ENCODE measurements around the gene OR2T4. TPM values are rescaled to one million over a fixed set of nuclear protein-coding genes. Genes with fewer than 3 reads are reported as not detected.

Gene OR2T4, protein sequence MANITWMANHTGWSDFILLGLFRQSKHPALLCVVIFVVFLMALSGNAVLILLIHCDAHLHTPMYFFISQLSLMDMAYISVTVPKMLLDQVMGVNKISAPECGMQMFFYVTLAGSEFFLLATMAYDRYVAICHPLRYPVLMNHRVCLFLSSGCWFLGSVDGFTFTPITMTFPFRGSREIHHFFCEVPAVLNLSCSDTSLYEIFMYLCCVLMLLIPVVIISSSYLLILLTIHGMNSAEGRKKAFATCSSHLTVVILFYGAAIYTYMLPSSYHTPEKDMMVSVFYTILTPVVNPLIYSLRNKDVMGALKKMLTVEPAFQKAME
- not detected in 2 replicates for total RNA-seq (2014; rRNA removed; shearing (Covaris generic))

DNA sequence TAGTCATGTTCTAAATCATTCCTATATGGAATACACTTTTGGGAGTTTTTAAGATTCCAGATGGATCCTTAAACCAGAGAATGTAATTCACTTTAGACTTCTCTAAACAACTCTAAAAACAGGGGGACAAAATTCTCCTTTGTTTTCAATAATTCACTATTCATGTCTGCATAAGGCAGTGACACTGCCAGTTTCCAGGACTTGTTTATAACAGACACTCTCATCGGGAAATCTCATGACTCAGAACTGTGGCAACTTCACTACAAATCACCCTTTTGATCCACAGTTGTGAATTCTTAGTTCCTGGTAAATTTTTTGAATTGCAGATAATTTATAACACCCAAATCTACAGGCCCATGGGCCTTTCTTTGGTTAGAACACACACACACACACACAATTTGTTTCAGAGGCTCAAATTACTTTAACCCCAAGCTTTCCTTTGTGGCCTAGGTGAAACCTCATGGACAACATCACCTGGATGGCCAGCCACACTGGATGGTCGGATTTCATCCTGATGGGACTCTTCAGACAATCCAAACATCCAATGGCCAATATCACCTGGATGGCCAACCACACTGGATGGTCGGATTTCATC lies at the start of gene OR2T4:
TSS of gene OR2T4 (plus strand) at position 545 of the 595 bp plus-strand sequence. CDS start at position 545, 0 bp downstream.
- no peaks in the 10 kb centered on the region for H3K36me3 ChIP-seq (replicated peaks; ENCODE audit: control insufficient read depth, insufficient read depth, low read length)
- H3K27me3 ChIP-seq (ENCODE audit: control insufficient read depth, insufficient read depth, low read length), result no peaks in the 10 kb centered on the region
- no peak within 1 kb of the TSS for H3K4me3 ChIP-seq (ENCODE audit: insufficient read depth, low read depth, low read length)
- no peak for DNase-seq

DNA sequence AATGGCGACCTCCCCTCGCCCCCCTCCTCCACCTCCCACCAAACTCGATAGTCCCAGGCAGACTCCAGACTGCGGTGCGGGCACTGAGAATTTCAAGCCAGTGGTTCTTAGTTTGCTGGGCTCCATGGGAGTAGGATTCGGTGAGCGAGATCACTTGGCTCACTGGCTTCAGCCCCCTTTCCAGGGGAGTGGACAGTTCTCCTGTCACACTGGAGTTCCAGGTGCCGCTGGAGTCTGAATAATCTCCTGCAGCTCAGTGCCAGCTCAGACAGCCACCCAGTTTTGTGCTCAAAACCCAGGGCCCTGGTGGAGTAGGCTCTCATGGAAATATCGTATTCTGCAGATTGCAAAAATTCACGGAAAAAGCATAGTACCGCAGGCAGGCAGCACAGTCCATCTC lies 44.7 kb upstream of the OR2T4 start:
- Histone ChIP-seq H3K4me3 (ENCODE audit: insufficient read depth, low read depth, low read length) (no peak overlapping the region), H3K27me3 (ENCODE audit: control insufficient read depth, insufficient read depth, low read length) (no peaks in the 10 kb centered on the region), H3K36me3 (replicated peaks; ENCODE audit: control insufficient read depth, insufficient read depth, low read length) (no peaks in the 10 kb centered on the region)
- DNase-seq, result no peak

DNA sequence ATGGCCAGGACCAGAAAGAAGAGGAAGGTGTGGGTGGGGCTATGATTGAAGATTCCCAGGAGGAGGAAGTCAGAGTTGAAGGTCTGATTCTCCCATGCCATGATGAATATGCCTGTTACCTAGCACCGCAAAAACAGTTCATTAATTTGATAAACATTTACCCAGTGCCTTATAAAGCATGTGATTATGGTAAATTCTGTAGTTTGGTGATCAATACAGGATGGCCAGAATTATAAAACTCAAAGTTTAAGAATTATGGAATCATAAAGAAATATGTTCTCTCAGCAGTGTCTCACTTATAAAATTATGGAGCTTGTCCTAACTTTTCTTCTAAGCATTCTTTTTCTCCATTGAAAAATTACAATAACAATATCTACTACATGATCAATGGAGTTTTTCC lies 37.0 kb upstream of the OR2T4 start, which contains the start of gene OR2M7:
TSS of gene OR2M7 (minus strand) at position 101 of the 400 bp plus-strand sequence. CDS start at position 101, 0 bp downstream.
- DNase-seq, result no peak
- Histone ChIP-seq H3K4me3 (ENCODE audit: insufficient read depth, low read depth, low read length) (no peak within 1 kb of the TSS), H3K36me3 (replicated peaks; ENCODE audit: control insufficient read depth, insufficient read depth, low read length) (no peaks in the 10 kb centered on the region), H3K27me3 (ENCODE audit: control insufficient read depth, insufficient read depth, low read length) (no peaks in the 10 kb centered on the region)

DNA sequence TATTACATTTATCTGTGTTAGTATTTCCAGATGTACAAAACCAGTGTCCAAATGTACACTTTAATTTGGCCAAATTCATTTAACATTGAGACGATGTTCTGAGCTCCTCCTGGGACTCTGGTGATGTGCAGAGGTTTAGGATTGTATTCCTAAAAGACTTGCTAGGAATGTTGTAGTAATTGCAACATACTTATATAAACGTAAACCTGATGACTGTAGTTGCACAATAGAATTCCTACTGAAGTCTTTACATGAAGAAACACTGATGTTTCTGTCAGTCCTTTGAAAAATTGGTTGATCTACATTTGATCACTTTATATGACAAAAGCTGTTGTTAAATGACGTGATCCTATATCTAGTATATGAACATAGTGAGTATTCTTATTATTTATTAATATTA lies 18.0 kb upstream of the OR2T4 start:
- DNase-seq, result no peak
- H3K27me3 ChIP-seq (ENCODE audit: control insufficient read depth, insufficient read depth, low read length), result no peaks in the 10 kb centered on the region
- H3K4me3 ChIP-seq (ENCODE audit: insufficient read depth, low read depth, low read length), result no peak overlapping the region
- H3K36me3 ChIP-seq (replicated peaks; ENCODE audit: control insufficient read depth, insufficient read depth, low read length), result no peaks in the 10 kb centered on the region

DNA sequence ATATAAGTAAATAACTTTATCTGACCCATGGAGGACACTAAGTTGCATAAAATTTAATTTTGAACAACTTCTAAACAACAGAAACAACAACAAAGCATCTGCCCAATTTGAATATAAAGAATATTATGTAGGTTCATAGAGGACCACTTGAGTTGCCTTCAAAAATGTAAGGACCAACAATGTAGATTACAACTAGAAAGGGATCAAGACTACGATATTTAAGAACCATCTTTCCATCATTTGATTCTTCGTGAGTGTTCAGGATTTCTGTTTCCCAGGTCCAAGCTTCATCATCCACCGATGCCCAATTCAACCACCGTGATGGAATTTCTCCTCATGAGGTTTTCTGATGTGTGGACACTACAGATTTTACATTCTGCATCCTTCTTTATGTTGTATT lies 13.0 kb upstream of the OR2T4 start, which contains the start of gene OR14C36:
TSS of gene OR14C36 (plus strand) at position 301 of the 400 bp plus-strand sequence. CDS start at position 301, 0 bp downstream.
- no peak within 1 kb of the TSS for H3K4me3 ChIP-seq (ENCODE audit: insufficient read depth, low read depth, low read length)
- DNase-seq, result no peak
- H3K27me3 ChIP-seq (ENCODE audit: control insufficient read depth, insufficient read depth, low read length), result no peaks in the 10 kb centered on the region
- no peaks in the 10 kb centered on the region for H3K36me3 ChIP-seq (replicated peaks; ENCODE audit: control insufficient read depth, insufficient read depth, low read length)

DNA sequence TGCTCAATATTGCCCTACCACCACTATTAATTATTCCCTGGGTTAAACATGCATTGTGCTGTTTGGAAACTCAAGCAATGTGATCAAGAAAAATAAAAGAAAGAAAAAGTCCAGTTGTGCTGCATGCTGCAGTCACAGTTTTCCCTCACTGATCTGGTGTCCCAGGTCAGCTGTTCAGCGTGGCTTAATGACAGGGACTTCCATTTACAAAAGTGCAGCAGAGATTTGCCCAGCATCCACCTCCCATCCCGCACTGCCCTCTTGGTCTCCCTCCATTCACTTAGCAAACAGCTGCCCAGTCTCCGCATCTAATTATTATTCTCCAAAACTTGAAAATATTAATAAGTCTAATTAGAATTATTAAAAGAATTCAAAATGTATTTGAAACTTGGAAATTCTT lies 2.0 kb upstream of the OR2T4 start:
- Histone ChIP-seq H3K36me3 (replicated peaks; ENCODE audit: control insufficient read depth, insufficient read depth, low read length) (no peaks in the 10 kb centered on the region), H3K27me3 (ENCODE audit: control insufficient read depth, insufficient read depth, low read length) (no peaks in the 10 kb centered on the region), H3K4me3 (ENCODE audit: insufficient read depth, low read depth, low read length) (no peak overlapping the region)
- no peak for DNase-seq

DNA sequence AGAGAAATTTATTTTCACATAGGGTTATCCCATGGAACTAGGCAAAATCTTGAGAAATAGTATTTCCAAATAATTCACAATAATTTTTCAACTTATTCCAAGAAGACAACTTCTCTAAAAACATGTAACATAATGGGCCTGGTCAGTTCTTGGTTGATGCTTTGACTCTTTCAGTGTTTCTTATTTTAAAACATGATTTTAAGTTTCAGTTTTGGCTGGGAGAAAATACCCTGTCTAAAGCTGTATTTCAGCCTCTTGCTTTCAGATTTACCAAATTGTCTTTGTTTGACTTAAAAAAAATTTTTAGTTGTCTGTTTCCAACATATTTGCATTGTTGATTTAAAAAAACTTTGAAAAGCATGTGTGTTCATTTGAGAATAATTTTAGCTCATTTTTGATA lies 5.1 kb downstream of the OR2T4 start:
- no peaks in the 10 kb centered on the region for H3K36me3 ChIP-seq (replicated peaks; ENCODE audit: control insufficient read depth, insufficient read depth, low read length)
- no peaks in the 10 kb centered on the region for H3K27me3 ChIP-seq (ENCODE audit: control insufficient read depth, insufficient read depth, low read length)
- DNase-seq, result no peak
- no peak overlapping the region for H3K4me3 ChIP-seq (ENCODE audit: insufficient read depth, low read depth, low read length)

DNA sequence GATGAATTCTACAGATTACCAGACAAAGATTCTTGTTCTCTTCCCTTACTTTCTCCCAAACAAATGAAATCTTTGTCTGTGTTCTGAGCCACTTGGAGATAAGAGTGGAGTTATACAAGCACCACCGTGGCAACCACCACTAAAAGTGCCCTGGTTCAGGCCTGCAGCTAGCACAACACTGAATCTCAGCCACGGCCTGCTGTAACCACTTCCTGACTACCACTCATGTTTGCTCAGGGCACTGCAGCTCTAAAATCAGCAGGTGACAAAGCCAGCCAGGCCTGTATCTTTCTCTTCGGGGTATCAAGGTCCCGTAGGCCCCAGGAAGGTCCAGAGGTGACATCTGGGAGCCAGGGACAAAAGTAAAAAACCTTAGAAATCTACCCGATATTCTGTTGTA lies 10.9 kb downstream of the OR2T4 start:
- Histone ChIP-seq H3K36me3 (replicated peaks; ENCODE audit: control insufficient read depth, insufficient read depth, low read length) (no peaks in the 10 kb centered on the region), H3K27me3 (ENCODE audit: control insufficient read depth, insufficient read depth, low read length) (no peaks in the 10 kb centered on the region), H3K4me3 (ENCODE audit: insufficient read depth, low read depth, low read length) (no peak overlapping the region)
- no peak for DNase-seq

DNA sequence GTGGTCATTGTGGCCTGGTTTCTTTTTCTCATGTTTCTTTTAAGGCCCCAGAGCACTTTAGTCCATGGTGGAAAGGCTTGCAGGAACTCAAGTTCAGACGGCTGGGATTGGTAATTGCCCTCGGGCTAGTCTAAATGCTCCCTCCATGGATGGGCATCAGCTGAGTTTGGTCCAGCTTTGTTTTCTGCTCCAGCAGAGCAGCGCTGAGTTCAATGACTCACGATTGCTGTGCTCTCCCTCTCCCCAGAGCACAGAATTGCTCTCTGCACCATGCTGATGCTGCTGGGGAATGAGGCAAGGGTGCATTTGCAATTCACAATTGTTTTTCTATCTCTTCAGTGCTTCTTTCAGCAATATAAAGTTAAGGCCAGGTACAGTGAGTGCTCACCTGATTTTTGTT lies 12.3 kb downstream of the OR2T4 start:
- Histone ChIP-seq H3K36me3 (replicated peaks; ENCODE audit: control insufficient read depth, insufficient read depth, low read length) (no peaks in the 10 kb centered on the region), H3K27me3 (ENCODE audit: control insufficient read depth, insufficient read depth, low read length) (no peaks in the 10 kb centered on the region), H3K4me3 (ENCODE audit: insufficient read depth, low read depth, low read length) (no peak overlapping the region)
- no peak for DNase-seq

DNA sequence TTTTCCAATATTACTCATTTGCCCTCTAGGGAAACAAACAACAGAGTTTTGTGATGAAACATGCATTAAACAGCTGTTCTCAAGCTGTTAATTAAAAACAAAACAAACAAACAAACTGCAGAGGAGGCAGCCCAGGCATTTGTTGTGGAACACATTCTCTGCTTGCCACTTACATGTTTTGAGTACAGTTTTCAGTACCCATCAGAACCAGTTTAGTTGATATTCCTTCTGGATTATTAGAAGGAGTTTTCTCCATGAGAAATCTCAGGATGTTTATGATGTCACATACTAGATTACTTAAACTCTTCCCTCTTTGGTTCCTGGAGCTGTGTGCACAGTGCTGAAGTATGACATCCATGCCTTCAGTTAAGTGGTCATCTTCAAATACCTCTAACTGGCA lies 14.0 kb downstream of the OR2T4 start, which contains the start of gene OR2T6:
TSS of gene OR2T6 (plus strand) at position 301 of the 400 bp plus-strand sequence. CDS start 11,863 bp downstream, outside the sequence.
- Histone ChIP-seq H3K4me3 (ENCODE audit: insufficient read depth, low read depth, low read length) (no peak within 1 kb of the TSS), H3K27me3 (ENCODE audit: control insufficient read depth, insufficient read depth, low read length) (no peaks in the 10 kb centered on the region), H3K36me3 (replicated peaks; ENCODE audit: control insufficient read depth, insufficient read depth, low read length) (no peaks in the 10 kb centered on the region)
- no peak for DNase-seq

DNA sequence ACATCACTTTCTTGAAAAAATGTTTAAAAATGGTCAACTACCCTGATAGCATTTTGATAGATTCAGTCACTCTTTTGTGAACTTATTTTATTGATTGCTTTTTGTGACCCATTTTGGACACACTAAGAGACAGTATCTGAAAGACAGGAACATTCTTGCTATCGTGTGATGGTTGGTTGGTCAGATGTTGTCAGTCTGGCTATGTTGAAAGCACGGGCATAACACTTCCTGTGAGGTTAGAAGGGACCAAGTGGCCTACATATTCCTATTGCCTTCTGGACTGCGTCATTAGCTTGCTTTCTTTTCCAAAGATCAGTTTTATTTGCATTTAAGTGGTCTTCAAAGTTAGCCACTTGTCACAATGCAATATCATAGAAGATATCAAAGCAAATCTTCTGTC lies 15.5 kb downstream of the OR2T4 start:
- no peak for DNase-seq
- H3K36me3 ChIP-seq (replicated peaks; ENCODE audit: control insufficient read depth, insufficient read depth, low read length), result no peaks in the 10 kb centered on the region
- no peak overlapping the region for H3K4me3 ChIP-seq (ENCODE audit: insufficient read depth, low read depth, low read length)
- no peaks in the 10 kb centered on the region for H3K27me3 ChIP-seq (ENCODE audit: control insufficient read depth, insufficient read depth, low read length)

DNA sequence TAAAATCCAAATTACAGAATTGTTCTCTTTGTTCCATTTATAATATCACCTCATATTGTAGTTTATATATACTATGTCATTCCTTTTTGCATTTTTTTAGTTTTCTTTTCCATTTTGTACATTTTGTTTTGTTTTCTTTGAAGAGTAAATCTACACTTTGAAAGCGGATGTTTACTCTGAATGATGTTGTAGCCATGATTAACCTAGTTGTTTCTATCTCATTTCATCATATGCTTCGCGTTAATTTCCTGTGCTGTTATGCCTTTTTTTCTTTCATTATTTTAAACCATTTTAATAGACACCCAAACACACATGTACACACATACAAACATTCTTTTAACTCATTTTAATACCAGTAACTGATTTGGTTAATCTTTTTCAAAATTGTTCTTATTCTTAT lies 19.4 kb downstream of the OR2T4 start:
- Histone ChIP-seq H3K36me3 (replicated peaks; ENCODE audit: control insufficient read depth, insufficient read depth, low read length) (no peaks in the 10 kb centered on the region), H3K27me3 (ENCODE audit: control insufficient read depth, insufficient read depth, low read length) (no peaks in the 10 kb centered on the region), H3K4me3 (ENCODE audit: insufficient read depth, low read depth, low read length) (no peak overlapping the region)
- DNase-seq, result no peak

DNA sequence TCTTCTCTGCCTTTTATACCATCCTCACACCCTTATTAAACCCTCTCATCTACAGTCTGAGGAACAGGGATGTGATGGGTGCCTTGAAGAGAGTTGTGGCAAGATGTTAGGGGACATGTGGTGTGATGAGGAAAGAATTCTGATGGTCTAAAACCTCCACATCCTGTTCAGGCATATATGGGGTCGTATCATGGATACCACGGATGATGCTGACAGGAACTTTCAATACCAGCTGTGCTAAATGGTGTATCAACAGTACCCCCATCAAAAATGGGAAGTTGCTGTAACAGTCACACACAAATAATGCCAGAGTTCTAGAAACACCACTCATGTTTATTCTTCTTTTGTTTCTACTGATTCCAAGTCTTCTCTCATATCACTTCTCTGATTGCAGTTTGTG lies 27.0 kb downstream of the OR2T4 start:
- DNase-seq, result no peak
- H3K27me3 ChIP-seq (ENCODE audit: control insufficient read depth, insufficient read depth, low read length), result no peaks in the 10 kb centered on the region

DNA sequence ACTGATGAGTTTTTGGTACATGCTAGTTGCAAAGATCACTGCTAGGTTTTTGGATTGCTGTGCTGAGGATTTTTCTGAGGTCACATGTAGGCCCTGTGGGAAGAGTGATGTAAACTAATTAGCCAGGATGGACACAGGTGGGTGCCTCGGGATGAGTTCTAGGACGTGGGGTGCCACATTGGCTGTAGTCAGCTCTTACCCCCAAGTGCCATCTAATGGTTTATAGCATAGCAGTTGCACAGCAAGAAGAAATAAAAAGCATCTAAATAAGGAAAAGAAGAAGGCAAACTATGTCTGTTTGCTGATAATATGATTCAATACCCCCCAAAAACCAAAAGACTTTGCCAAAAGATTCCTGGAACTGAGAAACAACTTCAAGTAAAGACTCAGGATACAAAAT lies 31.6 kb downstream of the OR2T4 start:
- H3K27me3 ChIP-seq (ENCODE audit: control insufficient read depth, insufficient read depth, low read length), result no peaks in the 10 kb centered on the region
- no peak overlapping the region for H3K4me3 ChIP-seq (ENCODE audit: insufficient read depth, low read depth, low read length)
- no peak for DNase-seq
- no peaks in the 10 kb centered on the region for H3K36me3 ChIP-seq (replicated peaks; ENCODE audit: control insufficient read depth, insufficient read depth, low read length)

More for the DNA sequence above, 27.0 kb downstream of the OR2T4 start:
- no peaks in the 10 kb centered on the region for H3K36me3 ChIP-seq (replicated peaks; ENCODE audit: control insufficient read depth, insufficient read depth, low read length)
- H3K4me3 ChIP-seq (ENCODE audit: insufficient read depth, low read depth, low read length), result no peak overlapping the region

DNA sequence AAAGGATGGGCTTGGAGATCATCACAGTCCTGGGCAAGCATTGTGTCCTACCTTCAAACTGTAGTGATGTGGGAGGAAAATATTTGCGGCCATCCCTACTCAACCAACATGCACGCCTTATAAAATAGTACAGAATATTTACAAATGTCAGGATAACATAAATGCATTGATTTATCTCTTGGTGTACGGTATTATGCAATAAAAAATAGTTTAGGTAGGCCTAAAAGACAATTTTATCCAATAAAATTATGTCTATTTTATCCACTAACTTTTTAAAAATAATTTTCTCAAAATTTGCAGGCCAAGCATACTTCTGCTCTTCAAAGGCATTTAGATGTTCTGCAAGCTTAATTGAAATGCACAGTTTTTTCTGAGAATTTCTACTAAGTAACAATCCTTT lies 41.3 kb downstream of the OR2T4 start, which contains the start of gene OR2T1:
TSS of gene OR2T1 (plus strand) at position 301 of the 400 bp plus-strand sequence. CDS start 3,100 bp downstream, outside the sequence.
- DNase-seq, result no peak
- H3K4me3 ChIP-seq (ENCODE audit: insufficient read depth, low read depth, low read length), result no peak within 1 kb of the TSS
- H3K36me3 ChIP-seq (replicated peaks; ENCODE audit: control insufficient read depth, insufficient read depth, low read length), result no peaks in the 10 kb centered on the region
- H3K27me3 ChIP-seq (ENCODE audit: control insufficient read depth, insufficient read depth, low read length), result no peaks in the 10 kb centered on the region
